C4-2B (cell line): ENCODE results near the gene TAB3.

Source experiments
- H3K27ac ChIP-seq: fragments of 450-650 bp; 2 replicates; pipeline ENCODE4 v1.5.1; 2017
- ZFX ChIP-seq: fragments of 450-650 bp; IDR thresholded peaks from 2 replicates; pipeline ENCODE4 v1.6.1; 2017
- TF ChIP-seq, protein P1 (sequence below): fragments of 450-650 bp; conservative IDR thresholded peaks from 2 replicates; pipeline ENCODE4 v1.5.1; 2017; ENCODE audit warnings: mild to moderate bottlenecking

Gene TAB3

DNA sequence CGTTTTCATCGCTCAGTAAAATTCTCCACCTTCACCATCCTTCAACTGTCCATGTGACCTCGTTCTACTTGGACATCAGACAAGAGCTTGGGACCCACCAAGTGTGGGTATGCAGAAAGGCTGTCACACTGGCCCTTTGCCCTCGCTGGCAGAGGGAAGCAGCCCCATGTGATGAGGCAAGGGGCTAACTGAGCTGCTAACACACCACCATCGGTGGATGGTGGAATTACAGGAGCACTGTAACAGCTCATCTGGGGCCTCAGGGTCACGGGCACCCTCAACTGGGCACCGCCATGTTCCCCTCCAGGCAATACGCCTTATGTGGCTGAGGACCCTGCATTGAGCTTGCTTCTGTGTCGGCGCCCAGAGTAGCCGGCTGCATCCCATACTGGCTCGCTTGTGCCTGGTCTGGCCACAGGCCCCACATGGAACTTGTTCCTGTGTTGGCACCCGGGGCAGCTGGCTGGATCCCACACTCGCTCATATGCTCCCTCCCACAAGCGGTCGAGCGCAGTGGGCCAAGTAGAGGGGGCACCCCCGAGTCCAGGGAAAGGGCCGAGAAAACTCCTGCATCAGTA, 109.5 kb downstream of the TAB3 start:
- H3K27ac ChIP-seq = no peak overlapping the region
- TF ChIP-seq, protein P1, sequence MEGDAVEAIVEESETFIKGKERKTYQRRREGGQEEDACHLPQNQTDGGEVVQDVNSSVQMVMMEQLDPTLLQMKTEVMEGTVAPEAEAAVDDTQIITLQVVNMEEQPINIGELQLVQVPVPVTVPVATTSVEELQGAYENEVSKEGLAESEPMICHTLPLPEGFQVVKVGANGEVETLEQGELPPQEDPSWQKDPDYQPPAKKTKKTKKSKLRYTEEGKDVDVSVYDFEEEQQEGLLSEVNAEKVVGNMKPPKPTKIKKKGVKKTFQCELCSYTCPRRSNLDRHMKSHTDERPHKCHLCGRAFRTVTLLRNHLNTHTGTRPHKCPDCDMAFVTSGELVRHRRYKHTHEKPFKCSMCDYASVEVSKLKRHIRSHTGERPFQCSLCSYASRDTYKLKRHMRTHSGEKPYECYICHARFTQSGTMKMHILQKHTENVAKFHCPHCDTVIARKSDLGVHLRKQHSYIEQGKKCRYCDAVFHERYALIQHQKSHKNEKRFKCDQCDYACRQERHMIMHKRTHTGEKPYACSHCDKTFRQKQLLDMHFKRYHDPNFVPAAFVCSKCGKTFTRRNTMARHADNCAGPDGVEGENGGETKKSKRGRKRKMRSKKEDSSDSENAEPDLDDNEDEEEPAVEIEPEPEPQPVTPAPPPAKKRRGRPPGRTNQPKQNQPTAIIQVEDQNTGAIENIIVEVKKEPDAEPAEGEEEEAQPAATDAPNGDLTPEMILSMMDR = no peak
- no peak for TF ChIP-seq ZFX

DNA sequence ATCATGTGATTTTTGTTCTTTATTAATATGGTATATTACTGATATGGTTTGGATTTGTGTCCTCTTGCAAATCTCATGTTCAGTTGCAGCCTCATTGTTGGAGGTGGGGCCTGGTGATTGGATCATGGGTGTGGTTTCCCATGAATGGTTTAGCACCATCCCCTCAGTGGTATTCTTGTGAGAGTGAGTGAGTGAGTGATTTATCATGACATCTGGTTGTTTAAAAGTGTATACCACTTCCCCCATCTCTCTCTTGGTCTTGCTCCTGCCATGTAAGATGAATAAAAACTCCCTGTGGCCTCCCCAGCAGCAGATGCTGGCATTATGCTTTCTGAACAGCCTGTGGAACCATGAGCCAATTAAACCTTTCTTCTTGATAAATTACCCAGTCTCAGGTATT, 111.5 kb downstream of the TAB3 start:
- no peak overlapping the region for H3K27ac ChIP-seq
- no peak for TF ChIP-seq ZFX
- TF ChIP-seq, protein P1 = no peak
